Activated CD4-positive, alpha-beta T cell treated with anti-CD3 and anti-CD28 coated beads for 48 hours (primary cell): ENCODE data around the gene VASN.

Source experiments
- DNase-seq: peaks from one replicate; pipeline ENCODE4 v3.0.0-alpha.2; 2020

Gene VASN

GRCh38 chr16:4354512-4355409 lies 16.9 kb upstream of the VASN start:
- DNase-seq, result no peak

GRCh38 chr16:4356820-4357219 lies 14.8 kb upstream of the VASN start:
- no peak for DNase-seq

- no peak for DNase-seq
Measured at GRCh38 chr16:4358236-4358635, 13.4 kb upstream of the VASN start.

- peak; percentile 76 for DNase-seq
Measured at GRCh38 chr16:4358831-4359561, 12.7 kb upstream of the VASN start.

GRCh38 chr16:4359914-4360313 lies 11.7 kb upstream of the VASN start:
- DNase-seq, result no peak

- DNase-seq, result peak; percentile 31
Measured at GRCh38 chr16:4360538-4361021, 11.1 kb upstream of the VASN start.

GRCh38 chr16:4361033-4361943 lies 10.4 kb upstream of the VASN start:
- DNase-seq, result no peak

- no peak for DNase-seq
Measured at GRCh38 chr16:4361944-4362311, 9.7 kb upstream of the VASN start.

GRCh38 chr16:4362476-4363135 lies 9.0 kb upstream of the VASN start:
- no peak for DNase-seq

GRCh38 chr16:4364196-4365013 lies 7.2 kb upstream of the VASN start:
- DNase-seq, result no peak

GRCh38 chr16:4365014-4365406 lies 6.6 kb upstream of the VASN start:
- no peak for DNase-seq

GRCh38 chr16:4365615-4366014 lies 6.0 kb upstream of the VASN start:
- no peak for DNase-seq

GRCh38 chr16:4366016-4366415 lies 5.6 kb upstream of the VASN start:
- no peak for DNase-seq

GRCh38 chr16:4367393-4367856 lies 4.2 kb upstream of the VASN start:
- DNase-seq, result no peak

GRCh38 chr16:4369007-4369733 lies 2.5 kb upstream of the VASN start:
- no peak for DNase-seq

- DNase-seq, result no peak
Measured at GRCh38 chr16:4370151-4370550, 1.5 kb upstream of the VASN start.

GRCh38 chr16:4370570-4371356 lies 885 bp upstream of the VASN start:
- no peak for DNase-seq

- peak; percentile 41 for DNase-seq
Measured at GRCh38 chr16:4372001-4372577, 441 bp downstream of the VASN start.

- no peak for DNase-seq
Measured at GRCh38 chr16:4372578-4373355, 1.1 kb downstream of the VASN start.
